ENCODE results near the gene SHOC2. TPM values are rescaled to one million over a fixed set of nuclear protein-coding genes. Genes with fewer than 3 reads are reported as not detected.

The SHOC2 gene
- total and polyA plus RNA-seq, 9 of the 15 experiments (the other 6 are each of a cell fraction or from before 2014, with no cell fraction given), result 9.2 to 17.5 (median 14.9) TPM

GRCh38 chr10:110871298-110872084 lies 47.9 kb upstream of the SHOC2 start, which contains the start of gene PDCD4 (continued):
- TF ChIP-seq MYC (IDR thresholded peaks at IDR 0.05; ENCODE audit: low read depth, low read length) (0 out of 2 replicates have a peak, but pooled peaks have one; percentile 35), MYC (CRISPR knock-in tag; IDR thresholded peaks at IDR 0.05; ENCODE audit: borderline replicate concordance, low read depth) (no peak), TBP (optimal IDR thresholded peaks at IDR 0.05; ENCODE audit: low read depth, low read length) (peak; percentile 77), SIN3A (IDR thresholded peaks at IDR 0.05; ENCODE audit: borderline replicate concordance in 2 of 2, control insufficient read depth in 1 of 2, low read depth in 2 of 2, low read length in 2 of 2) (0 out of 4 replicates have a peak, but pooled peaks of 1 of the 2 experiments have one; percentile 41), ZFP1 (CRISPR knock-in tag; IDR thresholded peaks at IDR 0.05) (no peak), ETS1 (conservative IDR thresholded peaks at IDR 0.05; ENCODE audit: control insufficient read depth, low read depth, low read length) (no peak), GATA2 (CRISPR knock-in tag; IDR thresholded peaks at IDR 0.05) (no peak), NR0B1 (IDR thresholded peaks at IDR 0.05; ENCODE audit: partially characterized antibody) (no peak), ELF1 (tag; IDR thresholded peaks at IDR 0.05) (no peak), LEF1 (IDR thresholded peaks at IDR 0.05) (no peak), PATZ1 (CRISPR knock-in tag; IDR thresholded peaks at IDR 0.05; ENCODE audit: borderline replicate concordance) (no peak), RNF219 (CRISPR knock-in tag; IDR thresholded peaks at IDR 0.05) (no peak), SMARCA4 (IDR thresholded peaks at IDR 0.05) (peak; percentile 41; the same call in 1 of the 2 replicates), CBX5 (IDR thresholded peaks at IDR 0.05; ENCODE audit: borderline replicate concordance, low read depth) (no peak), ZNF134 (CRISPR knock-in tag; conservative IDR thresholded peaks at IDR 0.05) (no peak), ZNF143 (CRISPR knock-in tag; IDR thresholded peaks at IDR 0.05) (no peak), HDAC3 (IDR thresholded peaks at IDR 0.05; ENCODE audit: borderline replicate concordance, partially characterized antibody) (no peak), ZNF507 (tag; conservative IDR thresholded peaks at IDR 0.05) (no peak), MAFF (IDR thresholded peaks at IDR 0.05; ENCODE audit: low read length) (no peak)

All from K562 (cell line).